Measurements from ENCODE around the gene MOV10. TPM values are rescaled to one million over a fixed set of nuclear protein-coding genes. Genes with fewer than 3 reads are reported as not detected.

MOV10 gene
- total RNA-seq, 2 donors from 2014 or later, result 61.6 to 62.7 TPM

- Histone ChIP-seq H3K9me3 (no peaks in the 10 kb centered on the region), H3K4me1 (no peaks in the 10 kb centered on the region), H3K27ac (no peak overlapping the region), H3K9ac (ENCODE audit: low read depth in 2 of 2, low read length in 2 of 2) (no peak overlapping the region), H3K27me3 (no peaks in the 10 kb centered on the region), H3K36me3 (no peaks in the 10 kb centered on the region), H3K4me3 (no peak overlapping the region)
- intact Hi-C loops (cut with DNase I), result no loop called here
- TF ChIP-seq CTCF (IDR thresholded peaks at IDR 0.05), result no peak
- DNase-seq, result no peak
Measured at GRCh38 chr1:112694363-112694929, 20.0 kb downstream of the MOV10 start.

- Histone ChIP-seq H3K27me3 (no peaks in the 10 kb centered on the region), H3K9ac (ENCODE audit: low read depth in 2 of 2, low read length in 2 of 2) (no peak overlapping the region), H3K27ac (no peak overlapping the region), H3K4me3 (no peak overlapping the region), H3K4me1 (peaks cover 4% of the 10 kb centered on the region), H3K36me3 (no peaks in the 10 kb centered on the region), H3K9me3 (no peaks in the 10 kb centered on the region)
- DNase-seq, result no peak
- TF ChIP-seq CTCF (IDR thresholded peaks at IDR 0.05), result no peak
- intact Hi-C loops (cut with DNase I), result no loop called here
Measured at GRCh38 chr1:112695276-112695675, 20.8 kb downstream of the MOV10 start.

GRCh38 chr1:112696578-112697314 is 22.3 kb downstream of the MOV10 start:
- intact Hi-C loops (cut with DNase I), result no loop called here
- no peak for DNase-seq
- H3K4me3 ChIP-seq, result no peak overlapping the region
- no peaks in the 10 kb centered on the region for H3K9me3 ChIP-seq
- peaks cover 18% of the 10 kb centered on the region for H3K4me1 ChIP-seq
- H3K36me3 ChIP-seq, result no peaks in the 10 kb centered on the region
- no peak for TF ChIP-seq CTCF (IDR thresholded peaks at IDR 0.05)
- no peak overlapping the region for H3K9ac ChIP-seq (ENCODE audit: low read depth in 2 of 2, low read length in 2 of 2)
- no peaks in the 10 kb centered on the region for H3K27me3 ChIP-seq
- H3K27ac ChIP-seq, result no peak overlapping the region

- DNase-seq, result no peak
- no peaks in the 10 kb centered on the region for H3K27me3 ChIP-seq
- no peak overlapping the region for H3K9ac ChIP-seq (ENCODE audit: low read depth in 2 of 2, low read length in 2 of 2)
- no peak overlapping the region for H3K4me3 ChIP-seq
- no peaks in the 10 kb centered on the region for H3K9me3 ChIP-seq
- no peak for TF ChIP-seq CTCF (IDR thresholded peaks at IDR 0.05)
- intact Hi-C loops (cut with DNase I), result no loop called here
- H3K27ac ChIP-seq, result no peak overlapping the region
- H3K36me3 ChIP-seq, result peaks cover 5% of the 10 kb centered on the region
- H3K4me1 ChIP-seq, result peaks cover 22% of the 10 kb centered on the region
Measured at GRCh38 chr1:112697781-112698201, 23.3 kb downstream of the MOV10 start.

GRCh38 chr1:112698366-112699310 is 24.2 kb downstream of the MOV10 start:
- Histone ChIP-seq H3K36me3 (peaks cover 5% of the 10 kb centered on the region), H3K4me3 (no peak overlapping the region), H3K4me1 (peaks cover 22% of the 10 kb centered on the region), H3K9ac (ENCODE audit: low read depth in 2 of 2, low read length in 2 of 2) (peak overlapping the region in 1 of 2 donors; percentile 41), H3K27me3 (no peaks in the 10 kb centered on the region), H3K27ac (peak overlapping the region; percentile 65), H3K9me3 (no peaks in the 10 kb centered on the region)
- intact Hi-C loops (cut with DNase I), result no loop called here
- TF ChIP-seq CTCF (IDR thresholded peaks at IDR 0.05), result no peak
- peak; percentile 89 for DNase-seq

Measured in colonic mucosa (tissue), 4 donors.